T-helper 1 cell (primary cell): ENCODE measurements around the gene DNAAF9.

Experiments used
- DNase-seq, 5 donors: peaks; one replicate each; pipeline ENCODE4 v3.0.0-alpha.2; 2012 to 2020

The DNAAF9 gene

DNA sequence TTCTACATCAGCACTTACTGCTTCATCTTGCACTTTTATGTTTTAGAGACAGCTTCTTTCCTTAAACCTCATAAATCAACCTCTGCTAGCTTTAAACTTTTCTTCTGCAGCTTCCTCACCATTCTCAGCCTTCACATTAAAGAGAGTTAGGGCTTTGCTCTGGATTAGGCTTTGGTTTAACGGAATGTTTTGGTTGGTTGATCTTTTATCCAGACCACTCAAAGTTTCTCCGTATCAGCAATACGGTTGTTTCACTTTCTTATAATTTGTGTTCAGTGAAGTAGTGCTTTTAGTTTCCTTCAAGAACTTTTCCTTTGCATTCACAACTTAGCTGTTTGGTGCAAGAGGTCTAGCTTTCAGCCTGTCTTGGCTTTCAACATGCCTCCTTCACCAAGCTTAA, 40.4 kb downstream of the DNAAF9 start:
- no peak for DNase-seq

DNA sequence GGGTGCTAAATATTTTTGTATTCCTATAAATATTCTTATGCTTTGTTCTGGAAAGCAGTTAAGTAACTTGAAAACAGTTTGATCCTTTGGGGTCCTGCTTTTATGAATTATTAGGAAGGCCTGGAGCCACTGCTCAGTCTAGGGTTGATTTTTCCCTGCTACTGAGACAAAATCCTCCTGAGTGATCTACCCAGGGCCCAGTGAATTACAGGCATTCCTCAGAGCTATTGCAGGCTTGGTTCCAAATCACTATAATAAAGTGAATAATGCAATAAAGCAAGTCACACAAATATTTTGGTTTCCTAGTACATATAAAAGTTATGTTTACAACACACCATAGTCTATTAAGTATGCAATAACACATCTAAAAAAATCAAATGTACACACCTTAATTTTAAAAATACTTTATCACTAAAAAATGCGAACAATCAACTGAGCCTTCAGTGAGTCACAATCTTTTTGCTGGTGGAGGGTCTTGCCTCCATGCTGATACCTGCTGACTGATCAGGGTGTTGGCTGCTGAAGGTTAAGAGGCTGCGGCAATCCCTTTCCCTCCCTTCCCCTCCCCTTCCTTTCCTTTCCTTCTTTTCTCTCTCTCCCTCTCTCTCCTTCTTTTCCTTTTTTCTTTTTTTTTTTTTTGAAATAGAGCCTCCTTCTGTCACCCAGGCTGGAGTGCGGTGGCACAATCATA, 43.0 kb downstream of the DNAAF9 start:
- no peak for DNase-seq

DNA sequence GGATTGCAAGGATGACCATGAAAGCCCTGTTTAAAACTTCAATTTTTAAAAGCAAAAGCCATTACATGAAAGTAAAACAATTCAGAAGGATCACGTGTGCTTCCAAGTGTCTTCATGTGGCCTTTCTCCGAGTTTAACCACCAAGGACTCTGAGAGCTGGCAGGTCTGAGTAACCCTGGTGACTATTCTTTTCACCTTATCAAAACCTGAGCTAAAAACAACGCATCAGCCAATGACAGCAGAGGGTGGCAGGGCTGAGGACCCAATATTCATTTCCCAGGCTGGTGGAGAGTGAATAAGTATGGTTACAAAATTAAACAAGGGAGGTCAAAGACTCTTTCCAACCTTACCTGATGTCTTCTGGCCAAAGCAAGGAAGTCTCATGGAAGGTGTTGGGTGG, 46.7 kb downstream of the DNAAF9 start:
- DNase-seq = no peak

- DNase-seq = no peak
These were observed 48.7 kb downstream of the DNAAF9 start for GRCh38 chr20:3358676-3359340.
